Measurements from ENCODE around the gene FTO.

DNA sequence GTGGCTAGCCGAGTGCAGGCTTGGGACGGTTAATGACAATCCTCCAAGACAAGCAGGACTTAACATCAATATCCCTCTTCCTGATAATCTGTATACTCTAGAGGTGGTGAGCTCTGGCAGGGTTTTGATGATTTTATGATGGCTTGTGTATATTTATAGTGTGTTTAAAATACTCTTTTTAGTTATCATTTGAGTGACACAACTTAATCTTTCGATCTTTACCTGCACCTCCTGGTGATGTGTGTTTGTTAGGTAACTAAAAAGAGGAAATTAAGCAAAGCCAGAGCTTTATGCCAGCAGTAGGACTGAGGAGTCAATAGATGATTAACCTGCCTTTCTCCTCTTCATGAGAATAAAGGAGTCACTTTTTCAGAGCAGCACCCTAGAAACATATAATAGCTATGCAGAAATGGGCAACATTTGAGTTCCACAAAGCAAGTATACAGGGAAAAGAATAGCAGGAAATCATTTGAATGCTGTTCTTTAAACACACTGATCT is 372.1 kb downstream of the FTO start:
- TF ChIP-seq, protein P1, sequence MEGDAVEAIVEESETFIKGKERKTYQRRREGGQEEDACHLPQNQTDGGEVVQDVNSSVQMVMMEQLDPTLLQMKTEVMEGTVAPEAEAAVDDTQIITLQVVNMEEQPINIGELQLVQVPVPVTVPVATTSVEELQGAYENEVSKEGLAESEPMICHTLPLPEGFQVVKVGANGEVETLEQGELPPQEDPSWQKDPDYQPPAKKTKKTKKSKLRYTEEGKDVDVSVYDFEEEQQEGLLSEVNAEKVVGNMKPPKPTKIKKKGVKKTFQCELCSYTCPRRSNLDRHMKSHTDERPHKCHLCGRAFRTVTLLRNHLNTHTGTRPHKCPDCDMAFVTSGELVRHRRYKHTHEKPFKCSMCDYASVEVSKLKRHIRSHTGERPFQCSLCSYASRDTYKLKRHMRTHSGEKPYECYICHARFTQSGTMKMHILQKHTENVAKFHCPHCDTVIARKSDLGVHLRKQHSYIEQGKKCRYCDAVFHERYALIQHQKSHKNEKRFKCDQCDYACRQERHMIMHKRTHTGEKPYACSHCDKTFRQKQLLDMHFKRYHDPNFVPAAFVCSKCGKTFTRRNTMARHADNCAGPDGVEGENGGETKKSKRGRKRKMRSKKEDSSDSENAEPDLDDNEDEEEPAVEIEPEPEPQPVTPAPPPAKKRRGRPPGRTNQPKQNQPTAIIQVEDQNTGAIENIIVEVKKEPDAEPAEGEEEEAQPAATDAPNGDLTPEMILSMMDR (IDR thresholded peaks at IDR 0.05) = no peak
- TF ChIP-seq POLR2A (IDR thresholded peaks at IDR 0.05) = no peak
